SK-N-SH (cell line): ENCODE measurements around the gene LZTFL1. TPM values are rescaled to one million over a fixed set of nuclear protein-coding genes. Genes with fewer than 3 reads are reported as not detected.

Experiments
- CTCF ChIA-PET: fragments of 300-600, 350-600 bp; formaldehyde crosslinking; extraction: SDS; loops from one replicate; lab custom pipeline; 2021; lab: Yijun Ruan, JAX
- POLR2A ChIA-PET: fragments of 350-600 bp; sonication (Branson Sonifier 250); formaldehyde crosslinking; extraction: SDS; loops from one replicate; lab custom pipeline; 2020; ENCODE audit warnings: antibody characterized with exemption, inconsistent platforms; lab: Yijun Ruan, JAX
- DNase-seq: peaks from one replicate; pipeline ENCODE4 v3.0.0; 2012
- H2AFZ ChIP-seq: fragments of 200-600 bp; sonication (generic); 2 replicates; pipeline ENCODE4 v1.8.1; 2016; ENCODE audit warnings: antibody characterized with exemption, mild to moderate bottlenecking, low read depth
- H3F3A ChIP-seq: fragments of 200-600 bp; sonication (generic); replicated peaks from 2 replicates; pipeline ENCODE3; 2016; ENCODE audit warnings: antibody characterized with exemption, mild to moderate bottlenecking; ENCODE audit not compliant: insufficient read depth
- H3K27ac ChIP-seq, 2 experiments: fragments of 200-500 bp in 1 of 2; fragments of 200-600 bp in 1 of 2; sonication (Bioruptor generic) in 1 of 2; sonication (generic), shearing (Covaris generic) in 1 of 2; 2 replicates each; pipeline versions ENCODE4 v1.5.1 to v1.6.1; 2014 to 2016; ENCODE audit warnings: low read depth in 2 of 2, inconsistent platforms in 1 of 2, low read length in 1 of 2, mild to moderate bottlenecking in 1 of 2, mixed read lengths in 1 of 2
- H3K27me3 ChIP-seq: fragments of 200-600 bp; sonication (generic), shearing (Covaris generic); 2 replicates; pipeline ENCODE4 v1.6.1; 2016; ENCODE audit warnings: mixed run types; ENCODE audit not compliant: insufficient read depth
- H3K36me3 ChIP-seq, 2 experiments: fragments of 200-500 bp in 1 of 2; fragments of 200-600 bp in 1 of 2; sonication (Bioruptor generic) in 1 of 2; sonication (generic) in 1 of 2; replicated peaks in 1 of 2; 2 replicates each; pipeline versions ENCODE3 to v1.5.1; 2014 to 2016; ENCODE audit warnings: low read length in 1 of 2, mild to moderate bottlenecking in 1 of 2; ENCODE audit not compliant: insufficient read depth in 2 of 2, control insufficient read depth in 1 of 2
- H3K4me1 ChIP-seq, 2 experiments: fragments of 200-500 bp in 1 of 2; fragments of 200-600 bp in 1 of 2; sonication (Bioruptor generic) in 1 of 2; sonication (generic), shearing (Covaris generic) in 1 of 2; 2 replicates each; pipeline versions ENCODE4 v1.5.1 to v1.6.1; 2014 to 2016; ENCODE audit warnings: low read depth in 1 of 2, low read length in 1 of 2, mixed run types in 1 of 2; ENCODE audit not compliant: insufficient read depth in 2 of 2, control insufficient read depth in 1 of 2
- H3K4me2 ChIP-seq: fragments of 200-600 bp; sonication (generic), shearing (Covaris generic); 2 replicates; pipeline ENCODE4 v1.6.1; 2017; ENCODE audit warnings: mixed run types
- H3K4me3 ChIP-seq, 2 experiments: fragments of 200-500 bp in 1 of 2; fragments of 200-600 bp in 1 of 2; sonication (Bioruptor generic) in 1 of 2; sonication (generic), shearing (Covaris generic) in 1 of 2; 2 replicates each; pipeline versions ENCODE4 v1.5.1 to v1.8.1; 2014 to 2016; ENCODE audit warnings: low read depth in 2 of 2, inconsistent platforms in 1 of 2, low read length in 1 of 2, mild to moderate bottlenecking in 1 of 2, mixed read lengths in 1 of 2, moderate library complexity in 1 of 2
- H3K79me2 ChIP-seq: fragments of 200-600 bp; sonication (generic); 2 replicates; pipeline ENCODE4 v1.8.1; 2017; ENCODE audit warnings: mild to moderate bottlenecking; ENCODE audit not compliant: insufficient read depth
- H3K9ac ChIP-seq: fragments of 200-600 bp; sonication (generic); 2 replicates; pipeline ENCODE4 v1.6.1; 2017; ENCODE audit warnings: mixed run types
- H3K9me2 ChIP-seq: fragments of 200-600 bp; sonication (generic); 2 replicates; pipeline ENCODE4 v1.6.1; 2017; ENCODE audit warnings: mixed run types
- H3K9me3 ChIP-seq: fragments of 200-600 bp; sonication (generic); 2 replicates; pipeline ENCODE4 v1.6.1; 2017; ENCODE audit warnings: mixed run types, mild to moderate bottlenecking, moderate library complexity
- H4K20me1 ChIP-seq: fragments of 200-600 bp; sonication (generic); 2 replicates; pipeline ENCODE4 v1.6.1; 2017; ENCODE audit warnings: mild to moderate bottlenecking, mixed run types; ENCODE audit not compliant: insufficient read depth
- ELF1 ChIP-seq: IDR thresholded peaks from 2 replicates; pipeline ENCODE4 v1.4.0; 2012
- EP300 ChIP-seq, 2 experiments: IDR thresholded peaks; 2 replicates each; pipeline versions ENCODE4 v1.4.0 to v1.6.1; 2012; ENCODE audit warnings: borderline replicate concordance in 1 of 2, low read depth in 1 of 2, low read length in 1 of 2
- EZH2phosphoT487 ChIP-seq: fragments of 200-600 bp; sonication (generic); IDR thresholded peaks from 2 replicates; pipeline ENCODE4 v1.6.1; 2017; ENCODE audit warnings: low read depth, mixed run types, mild to moderate bottlenecking, antibody characterized with exemption, moderate library complexity, borderline replicate concordance
- FOXJ3 ChIP-seq: sonication (generic); formaldehyde crosslinking; IDR thresholded peaks from 2 replicates; pipeline ENCODE4 v1.5.1; 2020; ENCODE audit warnings: mild to moderate bottlenecking, missing genetic modification reagents
- FOXM1 ChIP-seq: IDR thresholded peaks from 2 replicates; pipeline ENCODE4 v1.4.0; 2012; ENCODE audit warnings: low read depth, mild to moderate bottlenecking
- GATA2 ChIP-seq: sonication (generic); formaldehyde crosslinking; IDR thresholded peaks from 2 replicates; pipeline ENCODE4 v1.5.0; 2020; ENCODE audit warnings: mild to moderate bottlenecking, missing genetic modification reagents
- MEF2A ChIP-seq: IDR thresholded peaks from 2 replicates; pipeline ENCODE4 v1.4.0; 2012; ENCODE audit warnings: low read depth, borderline replicate concordance
- MXI1 ChIP-seq: IDR thresholded peaks from 2 replicates; pipeline ENCODE4 v1.6.1; 2012; ENCODE audit warnings: mild to moderate bottlenecking, low read depth, low read length, improper control_type of control experiment
- NFIC ChIP-seq: IDR thresholded peaks from 2 replicates; pipeline ENCODE4 v1.4.0; 2012; ENCODE audit warnings: borderline replicate concordance
- PBX3 ChIP-seq: IDR thresholded peaks from 2 replicates; pipeline ENCODE4; 2012
- POLR2AphosphoS5 ChIP-seq: IDR thresholded peaks from 2 replicates; pipeline ENCODE4 v1.6.1; 2012; ENCODE audit warnings: low read depth, low read length
- REST ChIP-seq: IDR thresholded peaks from 2 replicates; pipeline ENCODE4 v1.6.1; 2012; ENCODE audit warnings: mild to moderate bottlenecking, low read depth, low read length, moderate library complexity
- RXRA ChIP-seq: IDR thresholded peaks from 2 replicates; pipeline ENCODE4 v1.4.0; 2012; ENCODE audit warnings: low read depth, mild to moderate bottlenecking, borderline replicate concordance
- SIN3A ChIP-seq: IDR thresholded peaks from 2 replicates; pipeline ENCODE4 v1.6.1; 2012; ENCODE audit warnings: low read depth, mild to moderate bottlenecking, low read length, moderate library complexity, borderline replicate concordance
- SMC3 ChIP-seq: IDR thresholded peaks from 2 replicates; pipeline ENCODE4 v1.6.1; 2012; ENCODE audit warnings: low read depth, low read length, improper control_type of control experiment
- TCF12 ChIP-seq: IDR thresholded peaks from 2 replicates; pipeline ENCODE4 v1.4.0; 2012
- TEAD4 ChIP-seq: IDR thresholded peaks from 2 replicates; pipeline ENCODE4 v1.4.0; 2012; ENCODE audit warnings: mild to moderate bottlenecking, borderline replicate concordance; ENCODE audit not compliant: insufficient read depth
- USF2 ChIP-seq: fragments of 150-350 bp; IDR thresholded peaks from 2 replicates; pipeline ENCODE4 v1.6.1; 2017; ENCODE audit warnings: antibody characterized with exemption, low read length, low read depth, borderline replicate concordance
- YY1 ChIP-seq: IDR thresholded peaks from 2 replicates; pipeline ENCODE4 v1.4.0; 2012; ENCODE audit warnings: low read depth, mild to moderate bottlenecking
- WGBS: methylation state at CpG from one replicate; pipeline ENCODE4 v1.1.6; 2017; ENCODE audit warnings: low lambda C conversion rate; 5-methylcytosine and 5-hydroxymethylcytosine counted together
- polyA plus RNA-seq, 3 experiments: library from polyadenylated mRNA; depleted of rRNA; stranded (reverse); fragments of >200 nt; gene quantifications; 2 replicates each; pipeline ENCODE4 v1.2.3, GENCODE V29; 2012
- TF ChIP-seq, protein P1 (sequence below): fragments of 150-350 bp; IDR thresholded peaks from 2 replicates; pipeline ENCODE4 v1.6.1; 2016; ENCODE audit warnings: mild to moderate bottlenecking, low read depth, low read length

Gene LZTFL1
- polyA plus RNA-seq, 1 of the 3 experiments (the other 2 are of a cell fraction), result 11.9 TPM

- TF ChIP-seq ELF1, result no peak
- TF ChIP-seq NFIC, result no peak
- TF ChIP-seq USF2, result no peak
- no peak for TF ChIP-seq EP300 (IDR thresholded peaks at IDR 0.05; ENCODE audit: borderline replicate concordance in 1 of 2, low read depth in 1 of 2, low read length in 1 of 2)
- TF ChIP-seq FOXM1, result no peak
- no peak for TF ChIP-seq MXI1
- no peak for TF ChIP-seq REST
- TF ChIP-seq, protein P1, sequence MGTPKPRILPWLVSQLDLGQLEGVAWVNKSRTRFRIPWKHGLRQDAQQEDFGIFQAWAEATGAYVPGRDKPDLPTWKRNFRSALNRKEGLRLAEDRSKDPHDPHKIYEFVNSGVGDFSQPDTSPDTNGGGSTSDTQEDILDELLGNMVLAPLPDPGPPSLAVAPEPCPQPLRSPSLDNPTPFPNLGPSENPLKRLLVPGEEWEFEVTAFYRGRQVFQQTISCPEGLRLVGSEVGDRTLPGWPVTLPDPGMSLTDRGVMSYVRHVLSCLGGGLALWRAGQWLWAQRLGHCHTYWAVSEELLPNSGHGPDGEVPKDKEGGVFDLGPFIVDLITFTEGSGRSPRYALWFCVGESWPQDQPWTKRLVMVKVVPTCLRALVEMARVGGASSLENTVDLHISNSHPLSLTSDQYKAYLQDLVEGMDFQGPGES, result no peak
- no peak for TF ChIP-seq TCF12
- no peak for TF ChIP-seq SMC3
- Histone ChIP-seq H3K79me2 (no peaks in the 10 kb centered on the region), H4K20me1 (no peaks in the 10 kb centered on the region), H3K9me3 (no peaks in the 10 kb centered on the region), H3K4me2 (no peak overlapping the region), H3K36me3 (no peaks in the 10 kb centered on the region), H3K4me1 (peaks cover 0 to 5% of the 10 kb centered on the region in 2 experiments; a peak in 1 of 4 replicates), H3F3A (no peaks in the 10 kb centered on the region), H3K9me2 (no peaks in the 10 kb centered on the region), H3K9ac (no peak overlapping the region), H3K27ac (no peak overlapping the region), H3K27me3 (peaks cover 36% of the 10 kb centered on the region), H3K4me3 (no peak overlapping the region), H2AFZ (no peak overlapping the region)
- ChIA-PET POLR2A (no interaction called here), CTCF (interaction anchor here (0.8 kb wide), 1 partner anchor 135 kb away, joined by 3 read pairs; no protein-coding TSS in a partner anchor)
- no peak for DNase-seq
- 65% methylated on average over 1 of the region's 1 CpG for WGBS
Measured at GRCh38 chr3:45794660-45795059, 47.3 kb downstream of the LZTFL1 start.

- no peak overlapping the region for H3K27ac ChIP-seq
- no peak overlapping the region for H2AFZ ChIP-seq
- H3K9ac ChIP-seq, result no peak overlapping the region
- no peak overlapping the region for H3K4me2 ChIP-seq
- DNase-seq, result no peak
- no peaks in the 10 kb centered on the region for H3K79me2 ChIP-seq
- no peaks in the 10 kb centered on the region for H3F3A ChIP-seq
- peaks cover 0 to 5% of the 10 kb centered on the region in 2 experiments; a peak in 1 of 4 replicates for H3K4me1 ChIP-seq
- H3K9me3 ChIP-seq, result no peaks in the 10 kb centered on the region; the same call in 1 of the 2 replicates
- H3K4me3 ChIP-seq, result no peak overlapping the region
- POLR2A ChIA-PET, result no interaction called here
- H4K20me1 ChIP-seq, result no peaks in the 10 kb centered on the region
- H3K36me3 ChIP-seq, result no peaks in the 10 kb centered on the region
- WGBS, result 91% methylated on average over 5 of the region's 5 CpGs
- no peak for TF ChIP-seq PBX3
- TF ChIP-seq GATA2, result no peak
- TF ChIP-seq POLR2AphosphoS5, result no peak
- TF ChIP-seq TEAD4, result no peak
- no peak for TF ChIP-seq SIN3A
- no peak for TF ChIP-seq FOXJ3
- no peak for TF ChIP-seq MEF2A
- no peak for TF ChIP-seq EZH2phosphoT487
- no peak for TF ChIP-seq RXRA
- TF ChIP-seq FOXM1, result no peak
- TF ChIP-seq YY1, result no peak
- TF ChIP-seq, all 33 proteins: peak for 0
- CTCF ChIA-PET, result no interaction called here
- Histone ChIP-seq H3K9me2 (no peaks in the 10 kb centered on the region), H3K27me3 (peaks cover 36% of the 10 kb centered on the region)
Measured at GRCh38 chr3:45794177-45794560, 47.8 kb downstream of the LZTFL1 start.
